Body of pancreas (tissue), 4 donors: Measurements from ENCODE around the gene TBC1D32. TPM values are rescaled to one million over a fixed set of nuclear protein-coding genes. Genes with fewer than 3 reads are reported as not detected.
"Not testable (repeated sequence)": the region's sequence is repeated elsewhere in the genome, so short reads cannot be mapped to it uniquely, and the experiment has no call there.

ENCODE experiments used
- ATAC-seq: fragments of 150-250 bp; one replicate; pipeline ENCODE4 v1.9.1; 2016
- DNase-seq, 4 donors: peaks; one replicate each; pipeline ENCODE4 v3.0.0-alpha.2; 2019
- H3K27ac ChIP-seq, 4 donors: fragments of 200-600 bp; sonication (generic); 1 replicate in 3 of 4; 2 replicates in 1 of 4; pipeline versions ENCODE4 v1.5.1 to v1.6.1; 2016 to 2019; ENCODE audit warnings: mild to moderate bottlenecking in 1 of 4, mixed read lengths in 1 of 4, moderate library complexity in 1 of 4
- H3K27me3 ChIP-seq, 2 donors: fragments of 200-600 bp; sonication (generic); one replicate each; pipeline ENCODE4 v1.6.0; 2016; ENCODE audit warnings: mild to moderate bottlenecking in 1 of 2
- H3K36me3 ChIP-seq, 2 donors: fragments of 200-600 bp; sonication (generic); replicated peaks in 1 of 2; 2 replicates each; pipeline ENCODE4 v1.5.1; 2016; ENCODE audit warnings: low read depth in 2 of 2; ENCODE audit not compliant: insufficient read depth in 1 of 2
- H3K4me1 ChIP-seq: fragments of 200-600 bp; sonication (generic); one replicate; pipeline ENCODE4 v1.6.0; 2016
- H3K4me3 ChIP-seq, 2 donors: fragments of 200-600 bp; sonication (generic); 1 replicate in 1 of 2; 2 replicates in 1 of 2; pipeline ENCODE4 v1.5.1; 2016 to 2019
- H3K9me3 ChIP-seq, 3 donors: fragments of 200-600 bp; sonication (generic); 1 replicate in 2 of 3; 2 replicates in 1 of 3; pipeline ENCODE4 v1.5.1; 2016
- POLR2A ChIP-seq, 3 donors: fragments of 450-650 bp; IDR thresholded peaks; one replicate each; pipeline ENCODE4 v1.6.1; 2016; ENCODE audit warnings: antibody characterized with exemption in 3 of 3, mild to moderate bottlenecking in 2 of 3
- WGBS, 2 donors: methylation state at CpG; one replicate each; pipeline ENCODE4 v1.1.5; 2017; 5-methylcytosine and 5-hydroxymethylcytosine counted together
- intact Hi-C: fragments of 100-400 bp; cut with DNase I; formaldehyde crosslinking; loops from one replicate; pipeline ENCODE4 v1.15.1; 2023
- total RNA-seq, 2 donors: library from RNA; depleted of rRNA; stranded (reverse); fragments of >200 nt; gene quantifications; one replicate each; pipeline ENCODE4 v1.1.0, GENCODE V29; 2016
- TF ChIP-seq, protein P1 (sequence below), 7 experiments: fragments of 450-650 bp in 4 of 7; fragments of 200-600 bp in 3 of 7; sonication (generic) in 3 of 7; IDR thresholded peaks; one replicate each; pipeline ENCODE4 v1.5.1; 2016 to 2019; ENCODE audit warnings: antibody characterized with exemption in 7 of 7

Gene TBC1D32
- total RNA-seq, 2 donors from 2014 or later = 11.4 to 14.5 TPM

DNA sequence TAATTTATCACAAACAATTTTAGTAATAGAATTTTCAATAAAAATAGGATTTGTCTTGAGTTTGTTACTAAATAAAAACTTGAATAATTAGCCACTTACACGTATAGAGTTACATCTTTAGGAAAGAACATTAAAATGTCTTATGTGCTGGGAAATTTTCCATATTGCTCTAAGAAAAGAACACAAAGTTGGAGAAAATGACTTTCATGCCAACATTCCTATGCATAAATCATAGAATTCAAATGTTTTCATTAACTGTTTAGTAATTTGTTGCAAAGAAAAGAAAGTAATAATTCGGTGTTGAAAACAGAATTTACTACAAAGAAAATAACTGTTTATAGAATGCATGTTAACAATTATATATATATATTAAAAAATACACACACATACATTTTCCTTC, 4.7 kb upstream of the TBC1D32 start:
- Histone ChIP-seq H3K27ac (no peak overlapping the region), H3K9me3 (no peaks in the 10 kb centered on the region), H3K4me3 (no peak overlapping the region), H3K36me3 (no peaks in the 10 kb centered on the region), H3K27me3 (no peaks in the 10 kb centered on the region), H3K4me1 (peaks cover 4% of the 10 kb centered on the region)
- DNase-seq = no peak
- WGBS, 2 donors = 78 to 80% methylated on average over 2 of the region's 2 CpGs
- intact Hi-C loops = no loop called here
- TF ChIP-seq, protein P1, sequence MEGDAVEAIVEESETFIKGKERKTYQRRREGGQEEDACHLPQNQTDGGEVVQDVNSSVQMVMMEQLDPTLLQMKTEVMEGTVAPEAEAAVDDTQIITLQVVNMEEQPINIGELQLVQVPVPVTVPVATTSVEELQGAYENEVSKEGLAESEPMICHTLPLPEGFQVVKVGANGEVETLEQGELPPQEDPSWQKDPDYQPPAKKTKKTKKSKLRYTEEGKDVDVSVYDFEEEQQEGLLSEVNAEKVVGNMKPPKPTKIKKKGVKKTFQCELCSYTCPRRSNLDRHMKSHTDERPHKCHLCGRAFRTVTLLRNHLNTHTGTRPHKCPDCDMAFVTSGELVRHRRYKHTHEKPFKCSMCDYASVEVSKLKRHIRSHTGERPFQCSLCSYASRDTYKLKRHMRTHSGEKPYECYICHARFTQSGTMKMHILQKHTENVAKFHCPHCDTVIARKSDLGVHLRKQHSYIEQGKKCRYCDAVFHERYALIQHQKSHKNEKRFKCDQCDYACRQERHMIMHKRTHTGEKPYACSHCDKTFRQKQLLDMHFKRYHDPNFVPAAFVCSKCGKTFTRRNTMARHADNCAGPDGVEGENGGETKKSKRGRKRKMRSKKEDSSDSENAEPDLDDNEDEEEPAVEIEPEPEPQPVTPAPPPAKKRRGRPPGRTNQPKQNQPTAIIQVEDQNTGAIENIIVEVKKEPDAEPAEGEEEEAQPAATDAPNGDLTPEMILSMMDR (IDR thresholded peaks at IDR 0.05) = no peak
- no peak for TF ChIP-seq POLR2A (IDR thresholded peaks at IDR 0.05)
- ATAC-seq = no peak

GRCh38 chr6:121338366-121338765, 4.1 kb upstream of the TBC1D32 start:
- H3K36me3 ChIP-seq = no peaks in the 10 kb centered on the region
- no peak for ATAC-seq
- intact Hi-C loops = no loop called here
- no peak overlapping the region for H3K27ac ChIP-seq
- 84 to 91% methylated on average over 1 of the region's 1 CpG for WGBS, 2 donors
- peaks cover 10% of the 10 kb centered on the region for H3K4me1 ChIP-seq
- no peak for DNase-seq
- no peak overlapping the region for H3K4me3 ChIP-seq
- TF ChIP-seq POLR2A (IDR thresholded peaks at IDR 0.05) = no peak
- TF ChIP-seq, protein P1 (IDR thresholded peaks at IDR 0.05) = no peak
- no peaks in the 10 kb centered on the region for H3K27me3 ChIP-seq
- no peaks in the 10 kb centered on the region for H3K9me3 ChIP-seq

GRCh38 chr6:121335087-121336008, 1.1 kb upstream of the TBC1D32 start:
- 35 to 36% methylated on average over 13 of the region's 13 CpGs for WGBS, 2 donors
- no peaks in the 10 kb centered on the region for H3K9me3 ChIP-seq
- intact Hi-C loops = no loop called here

GRCh38 chr6:121333694-121334093, 586 bp downstream of the TBC1D32 start:
- H3K9me3 ChIP-seq = not testable (repeated sequence)
- WGBS, 2 donors = 86 to 93% methylated on average over 28 of the region's 28 CpGs
- H3K27ac ChIP-seq = peak overlapping the region in 2 of 4 donors; percentile 99

More at GRCh38 chr6:121335087-121336008, 1.1 kb upstream of the TBC1D32 start:
- H3K36me3 ChIP-seq = no peaks in the 10 kb centered on the region
- TF ChIP-seq, protein P1 (IDR thresholded peaks at IDR 0.05) = no peak
- no peak for TF ChIP-seq POLR2A (IDR thresholded peaks at IDR 0.05)
- H3K27me3 ChIP-seq = no peaks in the 10 kb centered on the region
- H3K4me3 ChIP-seq = peak overlapping the region; percentile 60 to 72
- H3K4me1 ChIP-seq = peaks cover 15% of the 10 kb centered on the region
- H3K27ac ChIP-seq = peak overlapping the region; percentile 97 to 99 (median 99)
- DNase-seq = no peak
- ATAC-seq = peak; percentile 22

GRCh38 chr6:121333196-121333595, 1.1 kb downstream of the TBC1D32 start:
- ATAC-seq (no peak), DNase-seq (no peak)
- TF ChIP-seq, protein P1 (IDR thresholded peaks at IDR 0.05) = no peak
- no peak for TF ChIP-seq POLR2A (IDR thresholded peaks at IDR 0.05)
- Histone ChIP-seq H3K27me3 (no peaks in the 10 kb centered on the region), H3K4me1 (peaks cover 15% of the 10 kb centered on the region), H3K36me3 (no peaks in the 10 kb centered on the region), H3K27ac (no peak overlapping the region), H3K9me3 (no peaks in the 10 kb centered on the region), H3K4me3 (no peak overlapping the region)
- intact Hi-C loops = no loop called here
- WGBS, 2 donors = 96 to 97% methylated on average over 4 of the region's 4 CpGs

More at GRCh38 chr6:121333694-121334093, 586 bp downstream of the TBC1D32 start:
- intact Hi-C loops, ATAC-seq, H3K27me3 ChIP-seq, H3K36me3 ChIP-seq: not testable (repeated sequence)
- H3K4me3 ChIP-seq = peak overlapping the region in 1 of 2 donors; percentile 60
- peaks cover 15% of the 10 kb centered on the region for H3K4me1 ChIP-seq
- peak in 1 of 4 donors; percentile 18 for DNase-seq
